Left forelimb (tissue), 1 donor: ENCODE data around the gene MCM8.

Experiments
- DNase-seq: peaks from one replicate; pipeline ENCODE4 v3.0.0-alpha.2; 2018; ENCODE audit warnings: low spot score

The MCM8 gene

GRCh38 chr20:5947276-5947675, 3.2 kb upstream of the MCM8 start:
- DNase-seq: no peak

GRCh38 chr20:5949943-5950270, 545 bp upstream of the MCM8 start:
- DNase-seq: no peak

- DNase-seq: no peak
Observed at GRCh38 chr20:5967469-5967868, 17.0 kb downstream of the MCM8 start.

GRCh38 chr20:5968462-5968861, 18.0 kb downstream of the MCM8 start:
- no peak for DNase-seq

GRCh38 chr20:5969348-5969935, 19.0 kb downstream of the MCM8 start:
- no peak for DNase-seq

GRCh38 chr20:5969940-5970339, 19.5 kb downstream of the MCM8 start:
- DNase-seq: no peak

GRCh38 chr20:5970381-5970780, 19.9 kb downstream of the MCM8 start:
- DNase-seq: no peak

- DNase-seq: no peak
Observed at GRCh38 chr20:5971203-5971602, 20.8 kb downstream of the MCM8 start.

GRCh38 chr20:5973172-5973571, 22.7 kb downstream of the MCM8 start:
- no peak for DNase-seq

GRCh38 chr20:5973971-5974370, 23.5 kb downstream of the MCM8 start:
- no peak for DNase-seq

- DNase-seq: no peak
Observed at GRCh38 chr20:5974531-5974930, 24.1 kb downstream of the MCM8 start.

GRCh38 chr20:5975778-5976177, 25.3 kb downstream of the MCM8 start:
- no peak for DNase-seq

GRCh38 chr20:5977223-5977622, 26.8 kb downstream of the MCM8 start:
- DNase-seq: no peak

GRCh38 chr20:5977975-5978374, 27.5 kb downstream of the MCM8 start:
- no peak for DNase-seq

- DNase-seq: no peak
Observed at GRCh38 chr20:5979801-5980200, 29.3 kb downstream of the MCM8 start.

GRCh38 chr20:5980720-5981538, 30.5 kb downstream of the MCM8 start:
- DNase-seq: no peak

GRCh38 chr20:5987383-5987782, 36.9 kb downstream of the MCM8 start:
- DNase-seq: no peak

- DNase-seq: no peak
Observed at GRCh38 chr20:5989539-5989938, 39.1 kb downstream of the MCM8 start.

- no peak for DNase-seq
Observed at GRCh38 chr20:5990946-5991345, 40.5 kb downstream of the MCM8 start.

GRCh38 chr20:5991623-5992441, 41.4 kb downstream of the MCM8 start:
- no peak for DNase-seq

GRCh38 chr20:5996765-5997164, 46.3 kb downstream of the MCM8 start:
- DNase-seq: no peak

GRCh38 chr20:5999783-6000182, 49.3 kb downstream of the MCM8 start:
- DNase-seq: no peak

GRCh38 chr20:6000871-6001270, 50.4 kb downstream of the MCM8 start:
- DNase-seq: no peak
